NCI-H146 (cell line): ENCODE results near the gene MBD4.
"Not testable (repeated sequence)": the region's sequence is repeated elsewhere in the genome, so short reads cannot be mapped to it uniquely, and the experiment has no call there.

Source experiments
- DNase-seq: peaks from one replicate; lab custom pipeline; 2025; lab: John Stamatoyannopoulos, UW

The MBD4 gene

GRCh38 chr3:129429602-129430001 lies 10.1 kb downstream of the MBD4 start:
- no peak for DNase-seq

DNA sequence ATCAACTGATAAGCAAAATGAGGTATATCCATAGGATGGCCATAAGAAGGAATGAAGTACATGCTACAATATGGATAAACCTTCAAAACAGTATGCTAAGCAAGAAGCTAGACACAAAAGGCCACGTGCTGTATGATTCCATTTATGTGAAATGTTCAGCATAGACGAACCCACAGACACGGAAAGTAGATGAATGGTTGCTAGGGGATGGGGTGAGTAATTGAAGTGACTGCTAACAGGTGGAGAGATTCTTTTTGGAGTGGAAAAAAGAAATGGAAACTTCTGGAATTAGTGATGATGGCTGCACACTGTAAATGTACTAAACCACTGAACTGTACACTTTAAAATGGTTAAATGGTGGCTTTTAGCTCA lies 10.7 kb downstream of the MBD4 start:
- peak; percentile 36 for DNase-seq

DNA sequence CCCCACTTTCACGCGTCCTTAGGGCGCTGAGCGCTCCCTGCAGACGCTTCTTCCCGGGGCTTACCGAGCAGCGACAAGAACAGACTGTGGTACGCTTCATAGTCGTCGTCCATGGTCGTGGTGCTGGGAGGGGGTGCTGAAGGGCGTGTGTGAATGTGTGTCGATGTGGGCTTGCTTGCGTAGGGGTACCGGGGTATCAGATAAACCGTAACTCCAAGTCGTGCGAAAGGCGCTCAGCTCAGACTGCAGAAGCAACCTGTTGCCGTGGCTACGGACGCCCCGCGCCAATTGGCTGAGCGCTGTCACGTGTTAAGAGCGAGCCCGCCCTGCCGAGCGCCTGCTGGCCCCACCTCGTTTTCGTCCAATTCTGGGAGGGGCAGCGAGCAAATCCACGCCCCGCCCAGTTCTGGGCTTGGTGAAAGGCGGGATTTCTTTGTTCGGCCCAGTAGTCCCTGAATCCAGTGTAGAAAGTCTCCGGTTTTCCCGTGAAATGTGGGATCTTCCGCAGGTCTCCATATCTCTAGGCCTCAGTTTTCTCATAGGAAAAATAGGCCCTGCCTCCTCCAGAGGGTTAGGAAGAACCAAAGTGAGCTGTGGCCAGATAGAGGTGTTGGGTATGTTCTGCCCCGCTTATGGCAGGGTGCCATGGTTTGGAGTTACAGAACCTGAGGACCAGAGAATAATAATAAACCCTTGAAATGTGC lies 11.2 kb downstream of the MBD4 start, which contains the start of gene EFCAB12:
TSS of gene EFCAB12 (minus strand) at position 261 of the 704 bp plus-strand sequence. CDS start at position 113, 148 bp downstream.
- DNase-seq, result peak; percentile 98

GRCh38 chr3:129428007-129428375 lies 11.8 kb downstream of the MBD4 start:
- no peak for DNase-seq

DNA sequence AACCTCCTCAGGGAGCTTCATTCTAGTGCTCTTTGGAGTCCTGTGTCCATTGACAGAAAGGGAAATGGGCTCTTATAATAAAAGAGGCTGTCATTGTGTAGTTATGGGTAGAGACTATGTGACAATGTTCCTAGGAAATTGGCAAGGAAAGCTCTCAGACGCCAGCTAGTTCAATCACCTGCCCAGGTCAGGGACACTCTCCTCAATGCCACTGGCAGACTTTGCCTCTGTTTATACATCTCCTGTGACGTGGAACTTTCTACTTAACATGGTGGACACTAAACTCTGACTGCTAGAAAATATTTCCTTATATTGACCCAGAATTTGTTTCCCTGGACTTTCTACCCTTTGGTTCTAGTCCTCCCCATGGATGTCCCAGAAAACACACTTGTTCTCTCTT lies 14.1 kb downstream of the MBD4 start:
- DNase-seq, result no peak

DNA sequence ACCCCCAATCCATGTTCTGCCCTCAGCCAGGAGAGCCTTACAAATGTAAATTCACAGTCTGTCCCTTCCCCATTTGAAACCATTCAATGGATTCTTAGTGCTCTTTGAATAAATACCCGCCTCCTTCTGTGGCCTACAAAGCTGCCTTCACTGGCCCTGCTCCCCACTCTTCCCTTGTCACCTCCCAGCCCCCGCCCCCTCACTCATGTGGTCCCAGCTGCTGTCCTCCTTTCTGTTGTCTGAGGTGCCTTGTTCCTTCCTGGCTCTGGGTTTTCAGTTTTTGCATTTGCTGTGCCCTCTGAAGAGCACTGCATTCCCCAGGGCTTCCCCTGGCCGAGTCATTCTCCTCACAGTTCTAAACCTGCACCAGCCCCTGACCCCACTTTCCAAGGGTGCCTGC lies 14.5 kb downstream of the MBD4 start:
- no peak for DNase-seq

GRCh38 chr3:129424185-129424841 lies 15.4 kb downstream of the MBD4 start:
- no peak for DNase-seq

DNA sequence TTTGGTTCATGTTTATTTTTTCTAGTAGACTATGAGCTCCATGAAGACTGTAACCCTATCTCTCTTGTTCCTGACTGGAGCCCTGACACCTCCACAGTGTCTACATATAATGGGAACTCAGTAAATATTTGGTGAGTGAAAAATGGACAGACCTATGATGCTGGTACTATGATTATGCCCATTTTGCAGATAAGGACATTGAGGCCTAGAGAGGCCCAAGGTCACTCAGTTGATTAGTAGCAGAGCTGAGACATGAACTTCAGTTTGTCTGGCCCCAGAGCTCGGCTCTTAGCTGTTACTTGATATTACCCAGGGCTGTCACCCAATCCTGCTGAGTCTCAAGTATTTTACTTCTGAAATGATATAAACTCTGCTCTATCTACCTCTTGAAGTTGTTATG lies 16.9 kb downstream of the MBD4 start:
- no peak for DNase-seq

- DNase-seq, result no peak
These were observed 17.6 kb downstream of the MBD4 start for GRCh38 chr3:129421988-129422745.

GRCh38 chr3:129421236-129421883 lies 18.4 kb downstream of the MBD4 start:
- no peak for DNase-seq

DNA sequence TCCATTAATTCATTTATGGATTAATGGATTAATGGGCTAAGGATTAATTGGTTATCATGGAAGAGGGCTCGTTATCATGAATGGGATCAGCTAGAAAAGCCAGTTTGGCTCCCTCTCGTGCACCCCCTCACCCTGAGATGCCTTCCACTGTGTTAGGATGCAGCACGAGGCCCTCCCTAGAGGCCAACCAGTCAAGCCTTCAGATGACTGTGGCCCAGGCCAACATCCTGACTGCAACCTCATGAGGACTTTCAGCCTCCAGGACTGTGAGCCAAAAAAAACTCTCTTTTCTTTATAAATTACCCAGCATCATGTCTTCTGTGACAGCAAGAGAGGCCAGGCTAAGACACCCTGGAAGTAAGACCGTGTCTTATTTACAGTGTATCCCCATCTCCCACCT lies 20.3 kb downstream of the MBD4 start:
- DNase-seq, result no peak

DNA sequence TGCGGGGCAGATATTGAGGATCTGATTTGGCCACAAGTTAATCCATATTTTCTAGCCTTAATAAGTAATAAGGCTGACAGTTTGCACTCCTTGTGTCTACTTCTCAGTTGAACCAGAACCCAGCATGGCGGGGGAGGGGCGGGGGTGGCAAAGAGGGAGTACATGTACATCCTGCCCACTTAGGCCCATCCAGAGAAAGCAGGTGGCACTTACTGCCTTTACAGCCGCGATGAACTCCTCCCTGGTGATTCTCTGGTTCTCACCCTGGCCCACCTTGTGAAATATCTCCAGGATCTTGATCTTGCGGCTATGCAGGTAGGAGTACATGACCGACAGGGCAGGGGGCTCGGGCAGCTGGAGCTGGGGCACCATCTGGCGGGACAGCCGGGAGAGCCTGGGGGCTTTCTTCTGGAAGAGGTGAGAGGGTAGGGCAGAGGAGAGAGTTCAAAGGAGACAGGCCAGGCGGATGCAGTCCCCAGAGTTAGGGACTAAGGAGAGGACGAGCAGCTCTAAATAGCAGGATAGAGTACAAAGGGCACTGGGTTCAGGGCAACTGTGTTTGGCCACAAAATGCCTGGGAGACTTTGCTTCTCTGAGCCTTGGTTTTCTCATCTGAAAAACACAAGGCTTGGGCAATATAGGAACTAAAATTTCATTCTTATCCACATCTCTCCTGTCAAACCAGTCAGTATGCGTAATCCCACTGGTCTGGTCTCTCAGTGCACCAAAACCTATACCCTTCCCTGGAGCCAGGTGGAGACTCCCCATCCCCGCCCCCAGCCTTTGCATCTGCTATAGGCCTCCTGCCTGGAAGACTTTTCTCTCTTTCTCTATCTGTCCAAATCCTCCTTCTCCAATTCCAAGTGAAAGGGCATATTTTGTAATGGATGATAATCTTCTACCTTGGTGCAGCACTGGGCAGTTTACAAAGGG lies 21.4 kb downstream of the MBD4 start:
- no peak for DNase-seq

DNA sequence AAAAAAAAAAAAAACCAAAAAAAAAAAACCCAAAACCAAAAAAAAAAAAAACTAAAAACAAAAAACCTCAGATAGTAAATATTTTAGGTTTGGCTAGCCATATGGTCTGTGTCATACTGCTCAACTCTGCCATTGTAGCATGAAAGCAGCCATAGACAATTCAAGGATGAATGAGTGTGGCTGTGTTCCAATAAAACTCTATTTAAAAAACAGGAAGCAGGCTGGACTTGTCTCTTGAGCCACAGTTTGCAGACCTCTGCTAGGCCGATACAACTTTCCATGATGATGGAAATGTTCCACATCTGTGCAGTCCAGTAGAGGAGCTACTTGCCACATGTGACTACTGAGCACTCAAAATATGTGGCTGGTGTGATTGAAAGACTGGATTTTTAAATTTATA lies 22.4 kb downstream of the MBD4 start:
- no peak for DNase-seq

DNA sequence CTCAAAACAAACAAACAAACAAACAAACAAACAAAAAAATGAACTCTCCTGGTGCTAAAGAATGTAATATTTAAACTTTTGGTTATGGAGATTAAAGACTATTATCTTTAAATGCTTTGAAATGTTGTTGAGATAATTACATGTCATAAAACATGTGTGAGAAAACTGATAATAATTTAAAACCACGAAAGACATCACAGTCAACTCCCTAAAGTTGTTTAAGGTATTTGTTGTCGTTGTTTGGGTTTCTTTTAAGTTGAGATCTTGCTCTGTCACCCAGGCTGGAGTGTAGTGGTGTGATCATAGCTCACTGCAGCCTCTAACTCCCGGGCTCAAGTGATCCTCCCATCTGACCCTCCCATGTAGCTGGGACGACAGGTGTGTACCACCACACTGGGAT lies 23.3 kb downstream of the MBD4 start:
- no peak for DNase-seq

DNA sequence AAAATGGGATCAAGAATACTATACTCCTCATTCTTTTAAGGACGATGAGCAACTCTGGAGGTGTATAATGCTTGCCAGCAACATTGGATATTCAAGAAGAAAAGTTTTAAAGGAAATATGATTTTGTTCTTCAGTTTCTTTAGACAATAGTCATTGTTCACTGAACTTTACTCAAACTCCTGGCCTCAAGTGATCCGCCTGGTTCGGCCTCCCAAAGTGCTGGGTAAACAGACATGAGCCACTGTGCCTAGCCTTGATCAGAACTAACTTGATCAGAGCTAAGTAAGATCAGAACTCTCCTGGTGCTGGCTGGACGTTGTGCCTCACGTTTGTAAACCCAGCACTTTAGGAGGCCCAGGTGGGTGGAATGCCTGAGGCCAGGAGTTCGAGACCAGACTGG lies 23.9 kb downstream of the MBD4 start:
- DNase-seq, result no peak

- no peak for DNase-seq
These were observed 24.4 kb downstream of the MBD4 start for GRCh38 chr3:129415378-129415777.

DNA sequence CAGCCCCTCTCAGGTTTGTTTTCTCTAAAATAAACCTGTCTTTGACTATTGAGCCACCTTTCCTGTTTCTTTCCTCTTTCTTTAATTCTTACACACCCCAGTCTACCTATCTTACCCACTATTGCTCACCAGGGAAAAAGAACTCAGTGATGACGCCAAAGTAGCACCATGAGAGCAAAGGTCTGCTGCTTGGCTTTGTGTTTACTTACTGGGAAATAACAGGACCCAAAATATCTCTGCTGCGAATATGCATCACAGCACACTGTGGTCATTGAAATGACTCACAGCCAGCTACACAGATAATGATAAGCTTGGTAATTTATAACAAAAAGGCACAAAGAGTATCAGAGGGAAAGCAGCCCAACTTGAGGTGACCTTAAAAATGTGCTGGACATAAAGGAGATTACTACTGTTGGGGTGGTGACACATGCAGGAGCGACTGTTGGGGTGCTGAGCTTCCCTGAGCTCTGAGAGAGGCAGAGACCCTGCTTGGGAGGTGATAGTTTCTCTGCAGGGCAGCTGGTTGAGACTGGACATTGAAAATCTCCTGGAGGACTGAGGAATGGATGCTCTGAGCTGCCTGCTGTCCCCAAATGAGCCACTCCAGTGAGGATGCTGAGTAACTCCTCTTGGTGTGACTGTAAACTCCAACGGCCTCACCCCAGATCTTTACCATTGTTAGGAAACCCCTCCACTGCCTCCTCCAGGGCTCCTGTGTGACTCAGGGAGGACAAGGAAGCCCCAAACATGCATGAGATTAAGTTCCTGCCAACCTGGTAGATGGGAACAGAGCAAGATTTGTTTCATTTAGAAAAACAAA lies 25.9 kb downstream of the MBD4 start:
- DNase-seq, result no peak

DNA sequence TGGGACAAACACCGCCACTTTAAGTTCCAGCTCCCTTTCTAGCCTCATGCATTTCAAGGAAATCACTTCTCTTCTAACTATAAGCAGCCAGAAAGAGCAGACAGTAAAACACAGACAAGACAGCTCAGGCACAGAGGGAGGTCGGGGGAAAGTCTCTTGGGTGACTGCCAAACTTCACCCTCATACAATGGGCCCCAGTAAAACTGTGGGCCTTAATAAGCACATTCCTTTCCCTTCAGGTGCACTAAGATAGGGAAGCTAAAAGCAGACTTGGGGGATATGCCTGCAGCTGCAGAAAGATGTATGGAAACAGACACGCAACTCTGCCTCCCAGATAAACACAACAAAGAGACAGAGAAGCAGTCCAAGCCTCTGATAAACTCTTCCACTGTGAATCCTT lies 26.5 kb downstream of the MBD4 start:
- not testable (repeated sequence) for DNase-seq

- DNase-seq, result no peak
These were observed 27.1 kb downstream of the MBD4 start for GRCh38 chr3:129412542-129413198.

- DNase-seq, result no peak
These were observed 28.8 kb downstream of the MBD4 start for GRCh38 chr3:129410971-129411370.
